NCI-H748 treated with DMSO at 0.1 percent for 48 hours (cell line): Measurements from ENCODE around the gene DUSP5.
"Not testable (repeated sequence)": the region's sequence is repeated elsewhere in the genome, so short reads cannot be mapped to it uniquely, and the experiment has no call there.

Experiments used
- DNase-seq: peaks from one replicate; lab custom pipeline; 2025; lab: John Stamatoyannopoulos, UW

DUSP5 gene

DNA sequence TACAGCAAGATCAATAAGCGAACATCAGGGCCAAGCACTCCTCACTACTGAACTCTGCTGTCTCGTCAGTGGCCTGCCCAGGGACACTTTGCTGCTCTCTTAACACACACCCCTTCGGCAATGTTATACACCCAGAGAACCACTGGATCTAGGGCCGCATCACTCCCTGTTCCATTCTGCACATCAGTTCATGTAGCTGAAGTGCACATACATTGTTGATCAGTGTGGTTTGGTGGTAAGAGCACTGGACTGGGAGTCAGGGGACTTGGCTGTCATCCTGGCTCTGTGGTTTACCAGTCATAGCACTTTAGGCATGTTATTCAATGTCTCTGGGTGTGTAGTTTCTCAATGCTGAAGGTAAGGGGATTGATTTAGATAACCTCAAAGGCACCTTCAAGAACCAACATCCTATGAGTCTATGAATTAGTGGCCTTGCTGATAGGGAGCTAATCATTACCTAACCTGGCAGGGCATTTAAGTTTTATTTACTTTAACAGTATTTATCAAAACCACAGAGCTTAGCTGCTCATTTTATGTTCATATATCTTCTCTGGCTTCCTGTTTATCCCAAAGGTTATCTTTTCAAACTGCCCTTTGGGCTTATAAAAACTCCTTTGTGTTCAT, 24.8 kb downstream of the DUSP5 start:
- no peak for DNase-seq

DNA sequence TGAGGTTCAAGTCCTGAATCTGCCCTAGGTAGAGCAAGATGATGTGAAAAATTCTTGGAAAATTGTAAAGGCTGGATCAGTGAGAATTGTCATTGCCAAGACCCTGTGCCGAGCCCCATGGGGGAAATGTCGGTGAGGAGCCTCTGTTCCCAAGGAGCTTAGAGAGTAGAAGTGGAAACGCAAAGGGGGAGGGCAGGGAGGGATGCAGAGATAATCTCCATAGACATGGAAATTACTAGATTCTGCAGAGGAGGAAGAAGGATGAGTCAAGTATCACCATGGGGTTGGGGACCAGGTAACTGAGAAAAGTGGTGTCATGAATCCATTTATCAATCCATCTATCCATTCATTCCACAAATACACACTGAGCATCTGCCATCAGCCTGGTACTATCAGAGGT, 26.0 kb downstream of the DUSP5 start:
- DNase-seq = no peak

- DNase-seq = no peak
Measured at GRCh38 chr10:110524179-110524858, 26.6 kb downstream of the DUSP5 start.

DNA sequence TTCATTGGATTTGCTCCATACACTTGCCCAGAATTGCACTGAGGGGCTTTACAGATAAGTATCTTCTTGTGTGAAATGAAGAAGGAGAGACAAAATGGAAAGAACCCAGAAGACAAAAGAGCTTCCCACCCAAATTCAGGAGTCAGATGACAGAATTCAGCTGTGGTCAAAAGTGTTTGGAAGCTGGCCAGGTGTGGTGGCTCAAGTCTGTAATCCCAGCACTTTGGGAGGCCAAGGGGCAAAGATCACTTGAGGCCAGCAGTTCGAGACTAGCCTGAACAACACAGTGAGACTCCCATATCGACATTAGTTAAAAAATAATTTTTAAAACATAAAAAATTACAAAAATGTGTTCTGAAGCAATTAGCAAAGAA, 27.1 kb downstream of the DUSP5 start:
- DNase-seq = no peak

DNA sequence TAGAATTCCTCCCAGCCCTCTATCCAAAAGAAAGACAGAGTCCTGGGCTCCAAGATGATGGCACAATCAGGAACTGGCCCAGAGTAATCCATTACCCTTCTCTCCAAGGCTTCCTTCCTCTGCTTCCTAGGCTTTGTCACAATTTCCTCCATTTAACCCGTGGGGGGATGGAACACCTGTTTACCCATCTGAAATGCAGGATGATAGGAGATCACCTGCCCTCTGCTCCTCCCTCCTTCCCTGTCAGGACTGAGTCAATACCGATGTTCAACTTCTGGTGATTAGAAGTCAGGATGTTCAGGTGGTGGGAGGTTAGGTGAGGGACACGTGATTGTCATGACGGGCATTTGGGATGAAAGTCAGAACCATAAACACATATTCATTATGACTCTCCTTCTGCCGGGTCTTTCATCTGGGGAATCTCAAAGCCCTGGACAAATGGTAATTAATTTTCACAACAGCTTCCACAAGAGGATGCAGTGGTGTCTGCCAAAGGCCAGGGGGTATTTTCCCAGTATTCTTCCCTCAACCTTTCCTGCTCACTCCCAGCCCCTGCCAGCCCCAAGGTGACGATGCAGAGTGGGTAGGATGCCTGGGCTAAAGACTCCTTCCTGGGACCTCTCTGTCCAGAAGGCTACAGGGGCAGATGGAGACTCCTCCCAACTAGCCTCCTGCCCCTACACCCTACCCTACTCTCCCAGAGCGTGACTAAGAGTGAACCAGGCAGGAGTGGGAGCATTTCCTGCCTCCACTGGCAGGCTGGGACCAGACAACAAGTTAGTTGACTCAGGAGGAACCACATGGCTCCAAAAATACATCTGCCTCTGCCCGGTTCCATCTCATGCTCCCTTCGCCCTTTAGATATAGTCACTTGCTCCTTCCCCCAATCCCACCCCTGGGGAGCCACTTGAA, 27.9 kb downstream of the DUSP5 start:
- DNase-seq = no peak

DNA sequence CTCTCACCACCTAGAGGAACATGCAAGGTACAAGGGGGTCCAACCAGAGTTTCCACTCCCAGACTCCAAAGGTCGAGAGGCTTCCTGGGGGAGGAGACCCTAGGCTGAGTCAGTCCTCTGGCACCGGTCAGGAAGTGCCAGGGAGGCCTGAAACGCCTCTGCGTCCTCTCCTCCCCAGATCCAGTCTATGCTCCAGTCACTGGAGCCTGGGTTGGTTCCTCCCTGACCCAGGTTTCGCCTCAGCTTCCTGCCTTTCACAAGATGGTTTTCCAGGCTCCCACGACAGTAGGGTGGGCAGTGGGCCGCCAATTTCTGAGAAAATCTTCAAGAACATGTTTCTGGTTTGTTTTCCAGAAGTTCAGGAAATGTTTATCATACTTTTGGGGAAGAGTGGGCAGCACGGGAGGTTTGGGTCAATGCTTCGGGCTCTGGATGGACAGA, 30.0 kb downstream of the DUSP5 start:
- DNase-seq = no peak

- DNase-seq = no peak
Measured at GRCh38 chr10:110528224-110528996, 30.7 kb downstream of the DUSP5 start.

DNA sequence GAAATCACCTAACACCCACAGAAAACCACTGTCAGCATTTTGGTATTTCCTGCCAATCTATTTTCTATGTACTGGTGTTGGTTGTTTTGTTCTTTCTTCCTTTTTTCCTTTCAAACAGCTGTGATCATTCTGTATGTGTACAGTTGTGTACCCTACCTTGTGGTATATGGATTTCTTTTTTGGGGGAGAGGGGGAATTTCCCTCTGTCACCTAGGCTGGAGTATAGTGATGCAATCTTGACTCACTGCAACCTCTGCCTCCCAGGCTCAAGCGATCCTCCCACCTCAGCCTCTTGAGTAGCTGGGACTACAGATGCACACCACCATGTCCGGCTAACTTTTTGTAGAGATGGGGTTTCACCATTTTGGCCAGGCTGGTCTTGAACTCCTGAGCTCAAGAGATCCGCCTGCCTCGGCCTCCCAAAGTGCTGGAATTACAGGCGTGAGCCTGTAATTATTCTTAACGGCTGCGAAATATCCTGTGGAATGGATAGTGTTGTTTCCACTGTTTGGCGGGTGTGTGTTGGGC, 31.4 kb downstream of the DUSP5 start:
- not testable (repeated sequence) for DNase-seq

DNA sequence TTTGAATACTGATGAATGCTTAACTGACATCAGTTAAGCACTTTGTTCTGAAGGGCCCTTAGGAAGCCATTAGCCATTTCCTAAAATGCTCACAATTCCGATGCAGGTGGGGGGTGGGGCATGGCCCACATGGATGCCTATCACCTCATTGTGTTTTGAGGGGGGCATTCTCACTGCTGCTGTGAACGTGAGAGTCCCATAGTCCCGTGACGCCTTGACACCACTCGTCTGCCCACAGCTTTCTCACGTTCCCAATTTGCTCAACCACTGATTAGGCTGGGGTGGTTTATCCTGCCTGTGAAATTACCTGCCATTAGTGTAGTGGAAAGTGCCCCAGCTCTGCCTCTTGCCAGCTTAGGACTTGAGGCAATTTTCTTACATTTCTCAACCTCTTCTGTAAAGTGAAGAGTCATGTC, 31.9 kb downstream of the DUSP5 start:
- no peak for DNase-seq

DNA sequence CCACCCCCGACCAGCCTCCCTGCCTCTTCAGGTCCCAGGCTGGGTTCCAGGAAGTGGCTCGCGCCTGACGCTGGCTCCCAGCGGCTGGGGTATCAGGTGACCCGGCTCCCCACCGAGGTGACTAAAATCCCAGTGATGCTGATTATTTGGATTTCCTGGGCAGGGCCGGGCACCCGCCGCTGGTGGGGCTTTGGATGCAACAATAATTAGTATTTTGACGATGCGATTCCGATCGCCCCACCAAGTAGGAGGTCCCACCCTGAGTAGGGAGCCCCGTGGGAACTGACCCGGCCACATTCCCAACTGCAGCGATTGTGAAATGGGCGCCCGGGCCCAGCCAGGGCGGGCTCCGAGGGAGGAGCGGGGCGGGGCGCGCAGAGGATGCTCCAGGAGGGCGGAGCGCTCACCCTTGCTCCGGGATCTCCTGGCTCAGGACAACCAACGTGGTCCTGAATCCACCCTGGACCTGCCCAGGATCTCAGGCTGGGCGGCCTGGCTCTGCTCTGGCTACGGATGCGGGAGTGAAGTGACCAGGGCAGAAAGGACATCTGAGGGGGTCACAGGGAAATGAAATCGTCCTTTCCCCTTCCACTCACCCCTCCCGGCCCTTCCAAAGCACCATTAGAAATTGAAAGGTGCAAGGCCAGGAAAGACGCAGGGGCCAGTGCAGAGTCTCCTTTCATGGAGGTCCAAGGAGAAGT, 32.6 kb downstream of the DUSP5 start:
- DNase-seq = no peak

- no peak for DNase-seq
Measured at GRCh38 chr10:110531687-110532086, 34.0 kb downstream of the DUSP5 start.

DNA sequence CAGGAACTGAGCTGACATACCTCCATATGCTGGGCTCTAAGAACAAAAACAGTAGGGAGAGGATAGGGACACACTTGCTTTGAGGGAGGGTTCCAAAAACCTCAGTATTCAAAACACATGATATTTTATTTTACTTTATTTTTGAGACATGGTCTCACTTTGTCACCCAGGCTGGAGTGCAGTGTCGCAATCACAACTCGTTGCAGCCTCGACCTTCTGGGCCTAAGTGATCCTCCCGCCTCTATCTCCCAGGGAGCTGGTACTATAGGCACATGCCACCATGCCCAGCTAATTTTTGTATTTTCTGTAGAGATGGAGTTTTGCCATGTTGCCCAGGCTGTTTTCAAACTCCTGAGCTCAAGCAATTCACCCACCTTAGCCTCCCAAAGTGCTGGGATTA, 34.9 kb downstream of the DUSP5 start:
- not testable (repeated sequence) for DNase-seq

DNA sequence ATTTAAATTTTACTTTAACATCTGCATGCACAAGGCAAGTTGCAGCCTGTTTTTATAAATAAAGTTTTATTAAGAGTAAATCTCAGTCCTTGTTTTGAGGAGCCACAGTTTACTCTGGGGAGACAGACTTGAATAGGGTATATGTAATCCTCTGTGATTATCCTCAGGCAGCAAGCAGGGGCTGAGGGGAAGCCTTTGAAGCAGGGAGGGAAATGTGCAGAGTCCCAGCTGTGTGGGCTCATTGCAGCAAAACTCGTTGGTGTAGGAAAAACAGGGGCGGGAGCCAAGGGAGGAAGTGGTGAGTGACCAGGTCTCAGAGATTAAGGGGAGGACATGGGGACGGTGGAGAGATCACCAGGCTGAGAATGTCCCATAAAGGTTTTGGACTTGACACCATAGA, 35.4 kb downstream of the DUSP5 start:
- DNase-seq = no peak

GRCh38 chr10:110534571-110534970, 36.9 kb downstream of the DUSP5 start:
- no peak for DNase-seq

GRCh38 chr10:110535958-110536891, 38.5 kb downstream of the DUSP5 start:
- no peak for DNase-seq

GRCh38 chr10:110539091-110539490, 41.4 kb downstream of the DUSP5 start:
- no peak for DNase-seq

GRCh38 chr10:110540031-110540430, 42.3 kb downstream of the DUSP5 start:
- no peak for DNase-seq

- no peak for DNase-seq
Measured at GRCh38 chr10:110544958-110545537, 47.3 kb downstream of the DUSP5 start.

DNA sequence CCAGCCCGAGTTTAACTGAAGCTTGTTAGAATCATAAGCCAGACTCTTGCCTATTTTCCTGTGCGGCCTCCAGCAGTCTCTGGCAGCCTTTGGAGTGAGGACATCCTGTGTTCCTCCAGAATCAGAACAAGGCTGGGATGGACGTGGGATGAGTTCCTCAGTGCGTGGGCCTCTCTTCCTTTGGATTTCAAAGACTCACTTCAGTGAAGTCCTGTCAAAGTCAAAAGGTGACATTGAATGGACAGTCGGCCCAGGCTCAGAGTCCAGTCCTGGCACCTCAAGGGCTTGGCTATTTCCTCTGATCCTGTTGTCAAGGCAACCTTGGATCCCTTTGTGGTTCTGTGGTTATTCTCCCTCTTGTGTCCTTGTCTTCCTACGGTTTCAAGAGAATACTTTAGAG, 48.4 kb downstream of the DUSP5 start:
- DNase-seq = no peak
